GM18517 (cell line): ENCODE results near the gene RNF26.

Experiments
- ATAC-seq: cut with Tn5 transposase; IDR thresholded peaks from one replicate; pipeline ENCODE4 v1.9.1; 2021; ENCODE audit warnings: mild to moderate bottlenecking, moderate library complexity; ENCODE audit not compliant: unreplicated experiment

The RNF26 gene

GRCh38 chr11:119315131-119316015 is 19.0 kb upstream of the RNF26 start:
- no peak for ATAC-seq

- ATAC-seq = no peak
Observed at GRCh38 chr11:119316016-119316728, 18.2 kb upstream of the RNF26 start.

- no peak for ATAC-seq
Observed at GRCh38 chr11:119316729-119317591, 17.4 kb upstream of the RNF26 start, which contains the start of gene MCAM. TSS of gene MCAM (minus strand) at chr11:119317130. CDS start at chr11:119317101, 29 bp downstream.

- ATAC-seq = no peak
Observed at GRCh38 chr11:119317592-119318239, 16.6 kb upstream of the RNF26 start.

GRCh38 chr11:119318240-119319135 is 15.8 kb upstream of the RNF26 start:
- ATAC-seq = no peak

GRCh38 chr11:119319136-119319699 is 15.1 kb upstream of the RNF26 start:
- ATAC-seq = no peak

- ATAC-seq = no peak
Observed at GRCh38 chr11:119319700-119320239, 14.6 kb upstream of the RNF26 start.

- no peak for ATAC-seq
Observed at GRCh38 chr11:119320240-119320775, 14.0 kb upstream of the RNF26 start.

- no peak for ATAC-seq
Observed at GRCh38 chr11:119320776-119321524, 13.4 kb upstream of the RNF26 start.

- ATAC-seq = no peak
Observed at GRCh38 chr11:119322360-119322739, 12.0 kb upstream of the RNF26 start.

GRCh38 chr11:119322921-119323531 is 11.3 kb upstream of the RNF26 start:
- no peak for ATAC-seq

- ATAC-seq = no peak
Observed at GRCh38 chr11:119323532-119324033, 10.7 kb upstream of the RNF26 start.

- ATAC-seq = no peak
Observed at GRCh38 chr11:119324189-119324588, 10.1 kb upstream of the RNF26 start.

- ATAC-seq = no peak
Observed at GRCh38 chr11:119329320-119329719, 5.0 kb upstream of the RNF26 start.

- ATAC-seq = no peak
Observed at GRCh38 chr11:119330237-119330636, 4.1 kb upstream of the RNF26 start.

- no peak for ATAC-seq
Observed at GRCh38 chr11:119332111-119332765, 2.1 kb upstream of the RNF26 start.
